Adrenal gland (tissue), 5 donors: ENCODE data around the gene ATP6AP1.
"Not testable (repeated sequence)": the region's sequence is repeated elsewhere in the genome, so short reads cannot be mapped to it uniquely, and the experiment has no call there.

ENCODE experiments used
- POLR2A ChIP-seq, 2 donors: fragments of 450-650 bp; IDR thresholded peaks; one replicate each; pipeline ENCODE4 v1.6.1; 2017; ENCODE audit warnings: antibody characterized with exemption in 2 of 2, mild to moderate bottlenecking in 2 of 2, moderate library complexity in 1 of 2
- TF ChIP-seq, protein P1 (sequence below), 6 experiments: fragments of 450-650 bp in 4 of 6; fragments of 200-600 bp in 2 of 6; sonication (generic) in 1 of 6; IDR thresholded peaks; 1 replicate in 5 of 6; 2 replicates in 1 of 6; pipeline versions ENCODE4 v1.5.1 to v1.8.0; 2016 to 2021; ENCODE audit warnings: antibody characterized with exemption in 6 of 6, mild to moderate bottlenecking in 2 of 6, moderate library complexity in 1 of 6
- donor health status: DM: no; HTN: no; CAD: no.

DNA sequence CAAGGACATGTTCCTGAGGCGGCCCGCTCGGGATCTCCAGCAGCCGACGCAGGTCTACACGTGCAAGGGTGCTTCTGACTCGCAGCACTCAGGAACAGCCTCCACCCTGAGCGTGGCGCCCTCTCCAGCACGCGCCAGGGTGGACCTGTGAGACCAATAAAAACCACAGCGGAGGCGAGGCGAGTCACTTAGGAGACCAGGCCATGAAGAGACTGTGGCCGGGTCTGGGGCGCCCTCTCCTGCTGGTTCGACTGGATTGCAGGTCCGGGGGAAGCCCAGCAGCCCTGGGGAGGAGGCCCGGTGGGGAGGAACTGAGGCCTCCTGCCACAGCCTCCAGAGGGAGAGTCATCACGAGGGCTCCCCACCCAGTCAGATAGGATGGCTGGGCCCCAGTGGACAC, 40.4 kb upstream of the ATP6AP1 start:
- TF ChIP-seq, protein P1, sequence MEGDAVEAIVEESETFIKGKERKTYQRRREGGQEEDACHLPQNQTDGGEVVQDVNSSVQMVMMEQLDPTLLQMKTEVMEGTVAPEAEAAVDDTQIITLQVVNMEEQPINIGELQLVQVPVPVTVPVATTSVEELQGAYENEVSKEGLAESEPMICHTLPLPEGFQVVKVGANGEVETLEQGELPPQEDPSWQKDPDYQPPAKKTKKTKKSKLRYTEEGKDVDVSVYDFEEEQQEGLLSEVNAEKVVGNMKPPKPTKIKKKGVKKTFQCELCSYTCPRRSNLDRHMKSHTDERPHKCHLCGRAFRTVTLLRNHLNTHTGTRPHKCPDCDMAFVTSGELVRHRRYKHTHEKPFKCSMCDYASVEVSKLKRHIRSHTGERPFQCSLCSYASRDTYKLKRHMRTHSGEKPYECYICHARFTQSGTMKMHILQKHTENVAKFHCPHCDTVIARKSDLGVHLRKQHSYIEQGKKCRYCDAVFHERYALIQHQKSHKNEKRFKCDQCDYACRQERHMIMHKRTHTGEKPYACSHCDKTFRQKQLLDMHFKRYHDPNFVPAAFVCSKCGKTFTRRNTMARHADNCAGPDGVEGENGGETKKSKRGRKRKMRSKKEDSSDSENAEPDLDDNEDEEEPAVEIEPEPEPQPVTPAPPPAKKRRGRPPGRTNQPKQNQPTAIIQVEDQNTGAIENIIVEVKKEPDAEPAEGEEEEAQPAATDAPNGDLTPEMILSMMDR (IDR thresholded peaks at IDR 0.05), result not testable (repeated sequence)
- TF ChIP-seq POLR2A (IDR thresholded peaks at IDR 0.05), result not testable (repeated sequence)
